GM18511 (cell line): ENCODE data around the gene NOX3.

Experiments used
- ATAC-seq: cut with Tn5 transposase; IDR thresholded peaks from one replicate; pipeline ENCODE4 v1.9.1; 2021; ENCODE audit warnings: mild to moderate bottlenecking, moderate library complexity; ENCODE audit not compliant: unreplicated experiment

The NOX3 gene

DNA sequence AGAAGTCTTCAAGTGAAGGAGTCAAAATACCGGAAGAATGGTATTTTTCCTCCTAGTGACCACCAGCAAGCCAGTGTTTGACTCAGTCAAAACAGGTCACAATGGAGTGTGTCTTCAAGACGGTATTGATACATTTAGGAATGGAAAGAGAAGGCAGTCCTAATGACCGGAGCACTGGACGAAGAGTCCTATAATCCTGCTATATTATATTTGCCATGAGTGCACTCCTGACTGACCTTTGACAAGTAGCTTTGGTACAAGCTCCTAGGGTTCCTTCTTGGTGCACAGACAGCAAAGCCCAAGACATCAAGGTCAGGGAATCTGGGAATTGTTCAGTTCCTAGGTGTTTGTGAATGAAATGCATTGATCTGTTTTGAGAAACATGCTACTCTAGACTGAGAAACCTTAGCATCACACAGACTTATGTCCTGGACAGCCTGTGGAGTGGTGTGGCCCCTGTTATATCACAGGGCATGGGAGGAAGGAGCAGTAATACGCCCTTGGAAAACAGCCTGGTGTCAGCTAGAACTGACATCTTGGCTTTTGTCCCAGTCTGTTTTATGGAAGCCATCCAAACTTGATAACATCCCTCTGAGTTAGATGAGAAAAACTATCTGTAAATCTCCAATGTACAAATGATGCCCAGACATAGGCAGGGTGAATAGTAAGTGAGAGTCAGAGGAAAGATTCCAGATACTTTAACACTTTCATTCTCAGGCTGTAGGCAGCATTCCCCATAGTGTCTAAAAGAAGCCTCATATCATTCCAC is 18.5 kb downstream of the NOX3 start:
- no peak for ATAC-seq

DNA sequence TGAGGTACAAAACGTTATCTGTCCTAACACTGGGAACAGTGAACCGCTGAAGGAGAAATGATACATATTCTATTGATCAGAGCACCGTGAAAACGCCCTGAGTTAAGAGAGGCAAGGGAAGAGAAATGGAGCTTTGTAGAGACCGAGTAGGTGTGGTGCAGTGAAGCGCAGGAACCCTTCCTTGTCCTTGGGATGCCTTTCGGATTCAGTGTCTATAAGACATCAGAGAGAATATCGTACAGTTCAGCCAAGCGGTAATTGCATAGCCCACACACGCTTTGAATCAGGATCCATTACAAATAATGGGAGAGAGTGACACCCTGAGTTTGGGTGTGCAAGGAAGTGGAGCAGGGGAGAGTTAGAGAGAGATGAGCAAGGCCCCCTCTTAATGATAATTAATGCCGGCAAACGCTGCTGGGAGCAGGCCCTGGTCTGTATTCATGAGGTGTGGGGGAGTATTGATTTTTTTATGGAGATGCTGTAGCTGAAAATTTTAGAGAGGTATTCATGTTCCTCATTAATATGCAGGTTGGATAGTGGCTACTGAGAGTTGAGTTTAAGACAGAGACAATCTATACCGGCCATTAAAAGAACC is 20.7 kb downstream of the NOX3 start:
- ATAC-seq: no peak

DNA sequence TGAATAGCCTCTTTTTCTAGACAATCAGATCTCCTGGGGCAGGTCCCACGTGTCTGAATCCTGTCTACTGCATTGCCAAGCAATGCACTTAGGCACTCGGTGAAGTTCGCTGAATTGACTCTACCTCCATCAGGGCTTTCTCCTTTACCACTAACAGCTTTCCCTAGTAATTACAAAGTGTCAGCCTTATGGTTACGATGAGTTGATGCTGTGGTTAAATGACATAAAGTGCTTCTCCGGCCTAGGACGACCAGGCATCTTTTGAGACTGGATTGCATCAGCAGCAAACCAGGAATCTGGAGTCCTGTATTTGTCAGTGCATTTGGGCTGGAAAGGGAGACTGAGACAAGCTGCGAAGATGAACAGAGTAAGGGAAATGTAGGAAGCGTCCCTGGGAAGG is 21.5 kb downstream of the NOX3 start:
- ATAC-seq: no peak

DNA sequence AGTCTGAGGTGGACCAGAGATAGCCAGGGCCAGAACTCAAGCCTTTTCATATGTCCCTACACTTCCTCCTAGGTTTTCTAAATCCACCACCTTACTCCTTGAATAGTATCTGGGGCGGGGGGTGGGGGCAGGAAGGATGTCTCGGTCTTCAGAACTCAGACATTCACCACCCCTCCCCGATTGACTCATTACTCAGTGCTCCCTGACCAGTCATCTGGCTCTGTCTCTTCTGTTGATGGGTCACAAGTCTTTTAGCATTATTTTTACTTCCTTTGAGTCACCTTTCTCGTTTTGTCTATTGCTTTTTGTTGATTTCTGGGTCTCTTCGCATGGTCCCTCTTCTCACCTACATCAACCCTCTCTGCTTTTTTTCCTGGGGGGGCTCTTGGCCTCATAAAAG is 23.3 kb downstream of the NOX3 start:
- no peak for ATAC-seq

DNA sequence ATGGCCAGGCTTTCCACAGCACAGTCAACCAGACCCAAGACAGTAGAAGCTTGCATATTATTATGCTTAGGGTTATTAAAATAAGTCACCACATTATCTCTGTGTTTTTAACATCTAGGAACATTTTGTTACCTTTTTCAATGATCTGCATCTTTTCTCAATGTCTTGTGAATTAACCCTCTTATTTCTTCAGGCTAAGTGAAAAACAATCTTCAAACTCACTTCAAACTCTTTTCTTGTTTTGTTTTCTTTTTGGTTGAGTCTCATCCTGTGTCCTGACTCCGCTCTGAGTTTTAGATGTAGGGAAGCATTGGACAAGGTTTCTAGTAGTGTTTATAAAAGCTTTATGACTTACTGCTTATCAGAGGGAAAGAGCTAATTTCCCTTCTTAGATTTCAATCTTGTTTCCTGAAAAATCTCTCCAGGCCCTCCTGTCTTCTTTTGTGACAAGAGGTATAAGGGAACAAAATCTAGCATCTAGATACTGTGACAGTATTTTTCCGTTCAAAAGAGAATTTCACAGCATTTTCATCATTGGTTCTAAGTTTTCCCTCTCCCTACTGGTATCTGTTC is 26.2 kb downstream of the NOX3 start:
- ATAC-seq: no peak

DNA sequence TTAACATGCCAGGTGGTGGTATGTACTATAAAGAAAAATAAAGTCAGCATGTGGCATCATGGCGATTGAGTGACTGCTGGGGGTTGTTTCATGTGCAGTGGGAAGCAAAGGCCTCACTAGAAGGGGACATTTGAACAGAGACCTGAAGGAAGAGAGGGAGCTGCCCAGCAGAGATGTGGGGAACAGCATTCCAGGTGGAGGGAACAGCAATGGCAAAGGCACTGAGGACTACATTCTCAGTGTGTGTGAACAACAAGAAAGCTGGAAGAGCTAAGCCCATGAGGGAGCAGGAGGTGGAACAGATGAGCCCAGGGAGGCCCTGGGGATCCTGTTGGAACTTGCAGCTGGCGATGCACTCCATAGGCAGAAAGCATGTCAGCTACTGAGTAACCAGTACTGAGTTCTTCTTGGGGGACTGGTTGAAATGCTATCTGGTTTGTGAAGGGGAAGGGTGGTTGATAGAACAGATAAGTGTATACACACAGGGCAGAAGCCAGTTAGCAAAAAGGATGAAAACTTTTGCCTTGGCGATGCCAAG is 29.2 kb downstream of the NOX3 start:
- no peak for ATAC-seq

DNA sequence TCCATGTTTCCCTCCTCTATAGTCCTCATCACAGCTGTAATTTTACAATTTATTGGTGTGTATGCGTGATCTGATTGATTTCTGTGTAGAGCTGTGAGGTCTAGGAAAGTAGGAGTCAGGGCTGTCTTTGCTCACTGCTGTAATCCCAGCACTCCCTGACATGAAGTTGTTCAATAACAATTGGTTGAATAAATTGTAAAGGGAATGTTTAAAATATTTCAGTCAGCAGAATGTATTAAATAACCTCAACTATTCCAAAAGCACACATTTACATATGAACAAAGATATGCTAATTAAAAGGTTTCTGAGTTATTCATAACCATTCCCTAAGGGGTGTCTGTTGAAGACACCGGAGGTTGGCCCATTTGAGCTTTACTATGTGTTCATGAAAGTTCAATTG is 31.5 kb downstream of the NOX3 start:
- ATAC-seq: no peak

DNA sequence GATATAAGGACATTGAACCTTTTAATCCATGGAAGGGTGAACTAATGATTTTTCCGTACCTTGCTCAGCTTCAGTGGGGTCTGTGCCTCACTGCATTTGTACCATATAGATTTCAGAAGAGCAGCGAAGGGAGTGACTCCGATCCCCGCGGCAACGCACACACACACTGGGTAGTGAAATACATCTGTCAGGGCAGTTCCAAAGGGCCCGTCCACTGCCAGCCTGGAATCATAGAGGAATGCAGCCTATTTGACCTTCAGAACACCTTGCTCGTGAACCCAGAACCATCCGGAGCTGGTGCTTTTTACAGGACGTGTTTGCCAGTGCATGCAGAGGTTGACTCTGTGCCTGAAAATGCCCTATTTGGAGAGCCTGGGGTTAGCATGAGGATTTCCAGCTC is 33.0 kb downstream of the NOX3 start:
- no peak for ATAC-seq

DNA sequence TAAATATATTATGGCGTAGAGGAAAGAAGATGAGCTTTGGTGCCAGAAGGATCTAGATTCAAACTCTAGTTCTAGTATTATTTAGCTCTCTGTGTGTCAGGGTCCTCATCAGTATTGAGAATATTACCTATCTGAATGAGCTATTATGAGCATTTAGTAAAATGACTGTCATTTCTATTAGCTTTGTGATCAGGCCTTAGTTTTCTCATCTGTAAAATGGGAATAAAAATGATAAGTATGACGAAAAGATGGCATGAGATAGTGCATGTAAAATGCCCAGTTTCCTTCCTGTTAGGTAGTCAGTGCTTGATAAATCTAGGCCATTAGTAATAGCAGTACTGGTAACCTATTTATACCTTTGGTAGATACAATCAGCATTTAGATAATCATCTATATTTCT is 35.1 kb downstream of the NOX3 start:
- no peak for ATAC-seq

DNA sequence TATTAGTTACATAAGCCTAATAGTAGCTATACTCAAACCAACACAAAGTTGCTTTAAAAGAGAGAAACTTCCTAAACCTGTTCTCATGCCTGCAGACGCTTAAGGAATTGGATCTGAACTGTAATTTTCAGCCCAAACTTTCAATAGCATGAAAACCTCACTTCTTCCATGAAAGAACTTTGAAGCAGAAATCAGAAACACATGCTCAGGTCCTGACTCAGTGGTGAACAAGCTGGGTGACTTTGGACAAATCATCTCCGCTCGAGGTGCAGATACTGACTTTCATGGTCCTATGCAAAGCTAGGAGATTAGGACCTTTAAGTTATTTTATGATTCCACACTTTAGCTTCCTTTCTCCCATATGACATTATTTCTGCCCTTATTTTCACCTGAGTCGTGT is 36.5 kb downstream of the NOX3 start:
- ATAC-seq: no peak

DNA sequence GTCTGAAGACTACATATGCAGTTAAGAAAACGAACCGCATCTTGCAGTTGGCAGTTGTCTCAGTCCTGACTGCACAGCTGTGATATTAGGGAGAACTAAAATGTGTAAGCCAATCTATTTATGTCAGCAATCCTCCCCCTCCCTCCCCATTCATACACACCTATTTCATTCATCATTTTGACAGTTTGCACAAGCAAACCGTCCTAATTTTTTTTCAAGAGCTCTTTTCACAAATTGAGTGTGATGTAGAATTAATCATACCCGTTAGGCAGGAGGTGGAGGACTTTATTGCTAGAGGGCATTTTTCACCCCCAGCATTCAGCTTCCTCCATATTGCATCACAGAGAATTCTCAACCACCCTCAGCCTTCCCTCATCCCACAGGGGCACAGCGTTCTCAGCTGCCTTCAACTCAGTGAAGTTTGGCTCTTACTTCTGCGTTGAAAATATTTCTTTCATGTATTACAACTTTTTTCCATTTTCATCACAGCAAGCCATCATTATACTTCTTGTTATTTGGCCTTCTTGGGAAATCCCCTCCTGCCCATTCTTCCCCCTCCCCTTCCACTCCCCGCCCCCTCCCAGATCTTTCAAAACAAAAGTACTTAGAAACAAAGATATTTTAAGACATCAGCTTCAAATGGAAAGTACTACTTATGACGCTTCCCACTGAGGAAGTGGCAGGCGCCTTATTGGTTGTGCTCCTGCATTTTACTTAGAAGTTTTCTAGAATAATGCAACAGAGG is 37.5 kb downstream of the NOX3 start:
- peak; percentile 71 for ATAC-seq

DNA sequence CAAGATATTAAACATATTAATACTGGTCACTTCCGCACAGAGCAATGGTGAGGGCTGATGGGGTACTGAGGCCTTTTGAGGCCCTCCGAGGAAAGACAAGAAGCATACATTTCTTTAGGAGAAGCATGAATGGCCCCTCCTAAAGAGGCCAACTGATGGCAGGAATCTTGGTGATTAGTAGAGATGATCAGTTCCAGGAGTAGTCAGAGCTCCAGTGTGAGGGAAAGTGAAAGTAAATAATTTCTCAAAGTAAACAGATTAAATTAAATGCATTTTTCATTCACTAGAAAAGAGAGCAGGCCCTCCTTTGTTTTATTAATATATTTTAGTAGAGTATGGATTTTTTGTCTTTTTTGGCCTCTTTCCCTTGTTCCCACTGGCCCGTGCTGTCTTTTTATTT is 38.2 kb downstream of the NOX3 start:
- ATAC-seq: no peak

DNA sequence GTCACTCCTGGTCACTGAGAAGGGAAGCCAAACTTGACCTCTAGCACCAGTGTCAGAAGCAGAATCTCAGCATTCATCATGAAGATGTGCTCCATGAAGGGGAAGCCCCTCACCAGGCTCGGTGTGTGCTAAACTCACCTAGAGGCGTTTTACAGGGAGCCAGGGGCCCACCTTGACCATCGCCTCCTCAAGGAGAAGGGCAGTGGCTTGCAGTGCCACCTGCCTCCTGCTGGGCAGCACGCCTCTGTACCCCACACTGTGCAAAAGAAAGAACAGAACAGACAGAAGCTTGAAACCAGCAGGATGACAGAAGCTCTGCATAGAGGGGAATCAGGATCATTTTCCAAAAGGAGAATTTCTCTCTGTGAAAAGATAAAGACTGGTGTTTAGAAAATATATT is 39.7 kb downstream of the NOX3 start:
- no peak for ATAC-seq

DNA sequence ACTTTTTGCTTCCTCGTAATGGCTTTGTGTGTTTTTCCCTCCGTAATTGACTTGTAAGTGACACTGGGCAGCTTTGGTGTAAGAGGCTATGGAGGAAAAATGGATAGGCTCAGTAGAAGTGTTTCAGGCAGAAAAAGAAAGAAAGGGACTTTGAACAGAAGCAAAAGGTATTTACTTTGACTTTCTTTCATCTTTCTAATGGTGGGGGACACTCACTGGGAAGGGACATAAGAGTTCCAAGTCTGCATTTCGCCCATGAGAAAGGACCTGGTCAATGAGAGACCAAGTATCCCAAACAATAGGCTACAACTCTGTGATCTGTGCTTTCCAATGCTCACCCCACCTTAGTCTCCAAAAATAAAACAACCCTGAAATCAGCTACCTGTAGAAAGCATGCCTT is 41.6 kb downstream of the NOX3 start:
- no peak for ATAC-seq

DNA sequence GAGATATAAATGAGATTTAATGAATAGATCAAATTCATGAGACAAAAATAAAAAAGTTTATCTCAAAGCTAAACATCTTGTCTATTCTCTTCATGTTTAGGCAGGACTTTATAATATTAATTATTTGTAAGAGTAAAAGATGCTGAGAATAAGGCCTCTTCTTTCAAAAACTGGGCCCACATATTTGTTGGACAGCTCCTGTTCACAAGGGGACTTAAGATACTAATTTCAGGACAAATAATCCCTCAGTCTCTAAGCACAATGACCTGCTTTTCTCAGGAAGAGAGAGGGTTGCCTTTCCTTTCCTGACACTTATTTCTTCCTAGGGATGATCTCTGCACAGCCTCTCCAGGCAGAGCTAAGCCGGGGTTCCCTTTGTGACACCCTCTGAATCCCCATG is 43.3 kb downstream of the NOX3 start:
- ATAC-seq: no peak

DNA sequence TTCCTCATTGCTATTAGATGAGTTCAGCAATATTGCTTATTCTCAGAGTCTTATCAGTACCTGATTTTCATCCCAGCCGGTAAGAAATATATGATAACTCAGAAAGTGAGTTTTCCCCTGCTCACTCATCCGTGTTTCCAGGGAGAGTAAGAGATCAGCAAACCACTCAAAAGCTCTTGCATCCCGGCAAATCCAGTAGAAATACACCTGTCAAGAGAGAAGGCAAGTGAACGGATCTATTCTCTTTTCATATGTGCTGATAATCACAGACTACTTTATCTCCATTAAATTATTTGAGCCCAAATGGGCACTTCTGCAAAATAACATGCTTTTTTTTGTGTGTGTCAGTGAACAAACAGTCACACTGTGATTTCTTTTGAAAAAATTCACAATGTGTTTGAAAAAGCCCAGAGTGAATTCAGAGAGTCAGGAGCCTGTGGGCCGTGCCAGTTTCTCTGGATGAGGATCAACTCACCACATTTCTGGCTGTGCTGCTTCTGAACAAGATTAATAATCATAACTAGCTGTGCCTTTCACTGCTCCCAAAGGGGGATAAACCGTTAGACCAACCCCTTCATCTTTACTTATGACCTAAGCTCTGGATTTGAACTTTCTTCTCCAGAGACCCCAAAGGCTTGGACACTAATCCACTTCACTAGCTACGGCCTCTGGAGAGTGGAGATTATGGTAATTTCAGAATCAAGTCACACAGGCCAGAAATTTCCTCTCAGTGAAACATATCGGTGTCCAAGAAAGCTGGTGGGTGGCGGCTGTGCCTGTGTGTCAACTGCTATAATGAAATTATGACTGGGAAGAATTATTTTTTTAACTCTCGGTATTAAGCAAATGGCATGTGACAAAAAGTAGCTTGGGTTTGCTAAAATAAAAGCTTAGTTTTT is 44.2 kb downstream of the NOX3 start:
- no peak for ATAC-seq

DNA sequence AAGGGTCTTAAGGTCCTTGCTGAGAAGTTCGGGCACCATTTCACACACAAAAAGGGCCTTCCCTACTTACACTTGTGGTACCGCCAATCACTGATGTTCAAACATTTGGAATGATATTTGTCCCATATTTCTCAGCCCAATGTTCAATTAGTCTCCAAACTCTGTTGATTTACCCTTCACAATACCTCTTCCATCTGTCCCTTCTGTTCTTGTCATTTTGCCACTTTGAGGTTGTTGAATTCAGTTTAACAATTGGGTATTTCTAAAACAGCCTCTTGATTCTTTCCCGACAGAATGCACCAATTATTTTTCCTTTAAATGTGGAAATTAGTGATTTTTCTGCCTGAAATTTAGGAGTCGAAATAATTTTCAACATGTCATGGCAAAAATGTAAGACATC is 46.2 kb downstream of the NOX3 start:
- no peak for ATAC-seq

DNA sequence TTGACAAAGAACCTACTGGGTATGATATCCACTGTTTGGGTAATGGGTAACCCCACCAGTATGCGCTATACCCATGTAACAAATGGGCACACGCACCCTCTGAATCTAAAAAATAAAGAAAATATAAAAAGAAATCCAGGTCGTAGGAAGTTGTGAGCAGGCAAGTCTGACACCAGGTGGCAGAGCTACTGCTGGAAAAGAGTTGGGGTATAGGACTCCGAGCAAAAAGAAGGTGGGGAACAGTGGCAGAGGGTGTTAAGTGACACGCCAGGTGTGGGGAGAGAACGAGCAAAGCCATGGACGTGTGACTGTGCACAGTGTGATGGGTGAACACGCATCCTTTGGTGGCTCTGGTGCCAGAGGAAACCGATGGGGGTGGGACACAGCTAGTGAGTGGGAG is 46.7 kb downstream of the NOX3 start:
- ATAC-seq: no peak

DNA sequence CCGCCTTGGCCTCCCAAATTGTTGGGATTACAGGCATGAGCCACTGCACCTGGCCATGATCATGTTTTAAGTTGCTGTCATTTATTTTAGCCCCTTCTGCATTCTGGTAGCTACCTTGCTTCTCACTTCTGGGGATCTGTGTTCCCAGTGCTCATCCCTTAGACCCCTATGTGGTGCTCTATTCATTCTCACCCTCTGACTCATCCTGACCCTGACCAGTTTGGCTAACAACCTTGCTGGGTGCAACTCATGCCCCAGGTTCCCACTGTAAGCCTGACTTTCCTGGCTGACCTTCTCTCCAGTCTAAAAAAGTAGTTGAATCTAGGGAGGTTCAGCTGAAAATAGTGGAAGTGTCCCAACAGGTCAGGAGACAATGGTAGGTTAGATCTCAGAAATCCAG is 47.4 kb downstream of the NOX3 start:
- ATAC-seq: no peak

DNA sequence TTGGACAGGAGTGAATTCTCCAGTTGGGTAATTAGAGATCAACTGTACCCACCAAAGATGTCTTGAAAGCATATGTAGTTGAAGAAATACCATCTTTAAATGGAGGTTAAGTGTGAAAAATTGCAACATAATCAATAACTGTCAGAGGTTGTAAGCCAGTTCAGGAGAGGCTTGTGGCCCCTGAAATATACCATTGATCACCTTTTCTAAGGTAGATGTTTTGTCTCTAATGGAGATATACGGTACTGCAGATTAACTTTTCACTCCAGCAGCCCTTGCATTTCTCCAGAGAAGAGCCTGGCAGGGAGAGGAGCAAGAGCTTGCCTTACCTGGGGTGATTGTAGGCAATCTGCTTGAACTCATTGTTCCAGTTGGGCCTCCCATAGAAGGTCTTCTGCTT is 48.8 kb downstream of the NOX3 start:
- ATAC-seq: no peak

DNA sequence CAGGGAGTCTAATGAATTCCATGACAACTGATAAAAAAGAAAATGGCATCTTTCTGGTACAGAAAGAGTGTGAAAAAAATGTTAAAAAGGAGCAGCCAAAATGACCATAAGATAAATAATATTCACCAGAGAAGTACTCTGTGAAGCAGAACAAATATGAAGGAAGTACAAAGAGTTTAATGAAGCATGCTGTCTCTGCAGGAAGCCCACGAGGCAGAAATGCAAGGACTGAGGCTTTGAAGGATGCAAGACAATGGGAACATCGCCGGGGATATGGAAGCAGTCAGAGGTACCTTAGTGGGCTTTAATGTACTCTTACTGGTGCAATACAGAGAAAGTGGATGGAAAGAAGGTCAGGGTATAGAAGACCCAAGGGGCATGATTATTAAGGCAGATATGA is 50.7 kb downstream of the NOX3 start:
- no peak for ATAC-seq
